GM06990 (cell line): ENCODE results near the gene RAB14.

Source experiments
- DNase-seq: peaks from one replicate; pipeline ENCODE4 v3.0.0-alpha.2; 2011; ENCODE audit not compliant: insufficient read length; ENCODE audit errors: extremely low read depth
- H3K27me3 ChIP-seq: replicated peaks from 2 replicates; pipeline ENCODE4 v1.6.0; 2011; ENCODE audit warnings: low read length; ENCODE audit not compliant: control insufficient read depth, insufficient read depth
- H3K36me3 ChIP-seq: 2 replicates; pipeline ENCODE4 v1.5.1; 2011; ENCODE audit warnings: low read length; ENCODE audit not compliant: control insufficient read depth, insufficient read depth
- H3K4me3 ChIP-seq: replicated peaks from 2 replicates; pipeline ENCODE4 v1.5.1; 2011; ENCODE audit warnings: low read depth, mild to moderate bottlenecking, control low read depth, low read length
- TF ChIP-seq, protein P1 (sequence below): IDR thresholded peaks from 2 replicates; pipeline ENCODE4 v1.5.1; 2011; ENCODE audit warnings: low read length, control low read depth, mild to moderate bottlenecking, inconsistent platforms; ENCODE audit not compliant: insufficient read depth, poor library complexity, severe bottlenecking

The RAB14 gene

DNA sequence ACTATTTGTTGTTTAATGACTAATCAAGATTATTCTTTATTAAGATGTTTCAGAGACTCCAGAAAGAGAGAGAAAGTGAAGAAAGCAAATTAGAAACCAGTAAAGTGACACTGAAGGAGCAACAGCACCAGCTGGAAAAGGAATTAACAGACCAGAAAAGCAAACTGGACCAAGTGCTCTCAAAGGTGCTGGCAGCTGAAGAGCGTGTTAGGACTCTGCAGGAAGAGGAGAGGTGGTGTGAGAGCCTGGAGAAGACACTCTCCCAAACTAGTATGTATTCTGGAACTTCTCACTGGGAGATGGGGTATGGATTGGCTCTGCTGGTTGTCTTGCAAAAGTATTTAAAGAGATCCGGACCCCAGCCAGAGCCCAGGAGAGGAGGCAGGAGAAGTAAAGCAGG, 33.6 kb downstream of the RAB14 start:
- TF ChIP-seq, protein P1, sequence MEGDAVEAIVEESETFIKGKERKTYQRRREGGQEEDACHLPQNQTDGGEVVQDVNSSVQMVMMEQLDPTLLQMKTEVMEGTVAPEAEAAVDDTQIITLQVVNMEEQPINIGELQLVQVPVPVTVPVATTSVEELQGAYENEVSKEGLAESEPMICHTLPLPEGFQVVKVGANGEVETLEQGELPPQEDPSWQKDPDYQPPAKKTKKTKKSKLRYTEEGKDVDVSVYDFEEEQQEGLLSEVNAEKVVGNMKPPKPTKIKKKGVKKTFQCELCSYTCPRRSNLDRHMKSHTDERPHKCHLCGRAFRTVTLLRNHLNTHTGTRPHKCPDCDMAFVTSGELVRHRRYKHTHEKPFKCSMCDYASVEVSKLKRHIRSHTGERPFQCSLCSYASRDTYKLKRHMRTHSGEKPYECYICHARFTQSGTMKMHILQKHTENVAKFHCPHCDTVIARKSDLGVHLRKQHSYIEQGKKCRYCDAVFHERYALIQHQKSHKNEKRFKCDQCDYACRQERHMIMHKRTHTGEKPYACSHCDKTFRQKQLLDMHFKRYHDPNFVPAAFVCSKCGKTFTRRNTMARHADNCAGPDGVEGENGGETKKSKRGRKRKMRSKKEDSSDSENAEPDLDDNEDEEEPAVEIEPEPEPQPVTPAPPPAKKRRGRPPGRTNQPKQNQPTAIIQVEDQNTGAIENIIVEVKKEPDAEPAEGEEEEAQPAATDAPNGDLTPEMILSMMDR: no peak
- Histone ChIP-seq H3K4me3 (no peak overlapping the region), H3K36me3 (peaks cover 19% of the 10 kb centered on the region), H3K27me3 (no peaks in the 10 kb centered on the region)
- DNase-seq: no peak

DNA sequence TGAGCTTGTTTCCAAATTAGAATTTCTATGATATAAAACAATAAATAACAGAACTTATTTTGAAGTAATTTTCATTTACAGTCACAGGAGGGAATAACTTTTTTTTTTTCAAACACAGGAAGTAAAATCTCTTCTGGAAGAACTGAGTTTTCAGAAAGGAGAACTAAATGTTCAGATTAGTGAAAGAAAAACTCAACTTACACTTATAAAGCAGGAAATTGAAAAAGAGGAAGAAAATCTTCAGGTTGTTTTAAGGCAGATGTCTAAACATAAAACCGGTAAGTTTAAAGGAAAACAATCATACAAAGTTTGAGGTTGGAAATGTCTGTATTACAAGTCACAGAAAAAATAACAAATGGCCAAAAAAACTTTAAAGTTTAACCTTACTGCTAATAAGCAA, 41.6 kb downstream of the RAB14 start:
- TF ChIP-seq, protein P1: no peak
- Histone ChIP-seq H3K27me3 (no peaks in the 10 kb centered on the region), H3K36me3 (peaks cover 2% of the 10 kb centered on the region), H3K4me3 (no peak overlapping the region)
- no peak for DNase-seq

- DNase-seq: no peak
- H3K36me3 ChIP-seq: peaks cover 7% of the 10 kb centered on the region
- no peaks in the 10 kb centered on the region for H3K27me3 ChIP-seq
- H3K4me3 ChIP-seq: no peak overlapping the region
- TF ChIP-seq, protein P1: no peak
Observed at GRCh38 chr9:121157939-121158338, 43.7 kb downstream of the RAB14 start.

DNA sequence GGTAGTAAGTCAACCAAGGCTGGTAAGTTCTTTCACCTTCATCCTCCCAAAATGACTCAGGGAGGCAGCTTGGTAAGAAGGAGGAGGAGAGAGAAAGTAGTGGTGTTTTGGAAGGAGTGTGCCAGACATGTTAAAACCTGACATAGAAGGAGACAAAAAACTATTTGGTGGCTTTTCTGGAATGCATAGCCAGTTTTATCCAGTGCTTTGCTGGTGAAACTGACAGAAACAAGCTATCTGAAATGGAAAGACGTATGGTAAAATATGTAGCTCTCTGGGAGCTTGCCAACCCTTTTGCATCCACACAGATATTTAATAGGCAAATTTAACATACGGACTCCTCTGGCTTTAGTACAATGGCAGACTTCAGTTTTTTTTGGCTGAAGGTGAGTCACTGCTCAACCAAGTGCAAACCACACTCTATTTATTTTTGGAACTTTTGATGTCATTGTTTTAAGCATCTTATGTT, 45.4 kb downstream of the RAB14 start:
- peaks cover 9% of the 10 kb centered on the region for H3K36me3 ChIP-seq

DNA sequence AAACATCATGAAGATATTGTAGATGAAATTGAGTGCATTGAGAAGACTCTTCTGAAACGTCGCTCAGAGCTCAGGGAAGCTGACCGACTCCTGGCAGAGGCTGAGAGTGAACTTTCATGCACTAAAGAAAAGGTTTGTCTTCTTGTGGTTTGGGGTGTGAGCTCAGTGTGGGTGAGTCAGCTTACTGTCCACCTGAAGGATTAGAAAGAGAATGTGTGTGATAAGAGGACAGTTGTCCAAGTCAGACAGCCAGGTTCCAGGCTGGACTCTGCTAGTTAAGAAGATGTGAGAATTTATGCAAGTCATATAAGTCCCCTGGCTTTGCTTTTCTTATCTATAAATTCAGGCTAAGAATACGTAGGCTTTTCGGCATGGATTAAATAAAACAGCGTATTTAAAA, 46.9 kb downstream of the RAB14 start:
- peaks cover 10% of the 10 kb centered on the region for H3K36me3 ChIP-seq

More for the DNA sequence above, 45.4 kb downstream of the RAB14 start:
- Histone ChIP-seq H3K27me3 (no peaks in the 10 kb centered on the region), H3K4me3 (no peak overlapping the region)
- TF ChIP-seq, protein P1: no peak
- DNase-seq: peak; percentile 67

More for the DNA sequence above, 46.9 kb downstream of the RAB14 start:
- Histone ChIP-seq H3K4me3 (no peak overlapping the region), H3K27me3 (no peaks in the 10 kb centered on the region)
- TF ChIP-seq, protein P1: no peak
- DNase-seq: no peak
